MCF 10A (cell line): Measurements from ENCODE around the gene PPP1R3F. TPM values are rescaled to one million over a fixed set of nuclear protein-coding genes. Genes with fewer than 3 reads are reported as not detected.

Experiments used
- BruUV-seq: library from RNA; stranded (reverse); fragments of 400-500 nt; replicated peaks from 2 replicates; lab custom pipeline; 2021; lab: Mats Ljungman, UMichigan
- CTCF ChIA-PET: fragments of 300-600 bp; sonication (Branson Sonifier 250); formaldehyde crosslinking; extraction: SDS; loops from one replicate; lab custom pipeline; 2021; ENCODE audit warnings: antibody characterized with exemption, inconsistent platforms; lab: Yijun Ruan, JAX
- POLR2A ChIA-PET: fragments of 300-600, 350-650 bp; sonication (Branson Sonifier 250); formaldehyde crosslinking; extraction: SDS; loops from one replicate; lab custom pipeline; 2020; ENCODE audit warnings: antibody characterized with exemption, inconsistent platforms; lab: Yijun Ruan, JAX
- DNase-seq: peaks from one replicate; pipeline ENCODE4 v3.0.0-alpha.2; 2018; ENCODE audit not compliant: unreplicated experiment
- H3K27ac Mint-ChIP-seq: one replicate; pipeline ENCODE4 v1.8.0; 2022; ENCODE audit warnings: mild to moderate bottlenecking, low read depth, mixed read lengths; ENCODE audit not compliant: unreplicated experiment
- H3K27me3 Mint-ChIP-seq: one replicate; pipeline ENCODE4 v1.8.0; 2022; ENCODE audit warnings: mixed read lengths; ENCODE audit not compliant: insufficient read depth, unreplicated experiment
- H3K36me3 Mint-ChIP-seq: one replicate; pipeline ENCODE4 v1.8.0; 2022; ENCODE audit warnings: mild to moderate bottlenecking, moderate library complexity, mixed read lengths; ENCODE audit not compliant: insufficient read depth, unreplicated experiment
- H3K4me1 Mint-ChIP-seq: one replicate; pipeline ENCODE4 v1.8.0; 2022; ENCODE audit warnings: mixed read lengths; ENCODE audit not compliant: insufficient read depth, unreplicated experiment
- H3K4me3 Mint-ChIP-seq: one replicate; pipeline ENCODE4 v1.8.0; 2022; ENCODE audit warnings: mild to moderate bottlenecking, moderate library complexity, mixed read lengths; ENCODE audit not compliant: unreplicated experiment
- H3K9me3 Mint-ChIP-seq: one replicate; pipeline ENCODE4 v1.8.0; 2022; ENCODE audit warnings: mixed read lengths; ENCODE audit not compliant: unreplicated experiment
- intact Hi-C: fragments of 100-400 bp; cut with micrococcal nuclease; formaldehyde crosslinking; loops from 2 replicates; pipeline ENCODE4 v1.14.1; 2022
- total RNA-seq: library from RNA; stranded (reverse); gene quantifications from 2 replicates; pipeline ENCODE4 v1.2.3, GENCODE V29; 2022
- TF ChIP-seq, protein P1 (sequence below): fragments of 200-600 bp; IDR thresholded peaks from one replicate; pipeline ENCODE4 v1.8.0; 2022; ENCODE audit warnings: antibody characterized with exemption, mild to moderate bottlenecking; ENCODE audit not compliant: unreplicated experiment

The PPP1R3F gene
- total RNA-seq, 1 experiment from 2014 or later: 7.0 TPM

GRCh38 chrX:49233887-49234555 lies 35.6 kb upstream of the PPP1R3F start:
- H3K9me3 Mint-ChIP-seq: no peaks in the 10 kb centered on the region
- no peaks in the 10 kb centered on the region for H3K27me3 Mint-ChIP-seq
- BruUV-seq: no TSS peak
- H3K4me3 Mint-ChIP-seq: no peak overlapping the region
- no peaks in the 10 kb centered on the region for H3K36me3 Mint-ChIP-seq
- TF ChIP-seq, protein P1, sequence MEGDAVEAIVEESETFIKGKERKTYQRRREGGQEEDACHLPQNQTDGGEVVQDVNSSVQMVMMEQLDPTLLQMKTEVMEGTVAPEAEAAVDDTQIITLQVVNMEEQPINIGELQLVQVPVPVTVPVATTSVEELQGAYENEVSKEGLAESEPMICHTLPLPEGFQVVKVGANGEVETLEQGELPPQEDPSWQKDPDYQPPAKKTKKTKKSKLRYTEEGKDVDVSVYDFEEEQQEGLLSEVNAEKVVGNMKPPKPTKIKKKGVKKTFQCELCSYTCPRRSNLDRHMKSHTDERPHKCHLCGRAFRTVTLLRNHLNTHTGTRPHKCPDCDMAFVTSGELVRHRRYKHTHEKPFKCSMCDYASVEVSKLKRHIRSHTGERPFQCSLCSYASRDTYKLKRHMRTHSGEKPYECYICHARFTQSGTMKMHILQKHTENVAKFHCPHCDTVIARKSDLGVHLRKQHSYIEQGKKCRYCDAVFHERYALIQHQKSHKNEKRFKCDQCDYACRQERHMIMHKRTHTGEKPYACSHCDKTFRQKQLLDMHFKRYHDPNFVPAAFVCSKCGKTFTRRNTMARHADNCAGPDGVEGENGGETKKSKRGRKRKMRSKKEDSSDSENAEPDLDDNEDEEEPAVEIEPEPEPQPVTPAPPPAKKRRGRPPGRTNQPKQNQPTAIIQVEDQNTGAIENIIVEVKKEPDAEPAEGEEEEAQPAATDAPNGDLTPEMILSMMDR: no peak
- ChIA-PET POLR2A (interaction anchor here (1.0 kb wide), 1 partner anchor 17 kb away, joined by 3 read pairs; no protein-coding TSS in a partner anchor), CTCF (no interaction called here)
- no peak for DNase-seq
- intact Hi-C loops: no loop called here
- no peak overlapping the region for H3K27ac Mint-ChIP-seq
- peaks cover 6% of the 10 kb centered on the region for H3K4me1 Mint-ChIP-seq

GRCh38 chrX:49237060-49237459 lies 32.5 kb upstream of the PPP1R3F start:
- no peaks in the 10 kb centered on the region for H3K27me3 Mint-ChIP-seq
- TF ChIP-seq, protein P1: no peak
- peaks cover 6% of the 10 kb centered on the region for H3K4me1 Mint-ChIP-seq
- DNase-seq: no peak
- intact Hi-C loops: no loop called here
- ChIA-PET POLR2A (no interaction called here), CTCF (interaction anchor here (0.5 kb wide), 1 partner anchor 8 kb away, joined by 4 read pairs; no protein-coding TSS in a partner anchor)
- H3K9me3 Mint-ChIP-seq: no peaks in the 10 kb centered on the region
- H3K4me3 Mint-ChIP-seq: peak overlapping the region; percentile 24
- no peaks in the 10 kb centered on the region for H3K36me3 Mint-ChIP-seq
- BruUV-seq: no TSS peak
- H3K27ac Mint-ChIP-seq: no peak overlapping the region

DNA sequence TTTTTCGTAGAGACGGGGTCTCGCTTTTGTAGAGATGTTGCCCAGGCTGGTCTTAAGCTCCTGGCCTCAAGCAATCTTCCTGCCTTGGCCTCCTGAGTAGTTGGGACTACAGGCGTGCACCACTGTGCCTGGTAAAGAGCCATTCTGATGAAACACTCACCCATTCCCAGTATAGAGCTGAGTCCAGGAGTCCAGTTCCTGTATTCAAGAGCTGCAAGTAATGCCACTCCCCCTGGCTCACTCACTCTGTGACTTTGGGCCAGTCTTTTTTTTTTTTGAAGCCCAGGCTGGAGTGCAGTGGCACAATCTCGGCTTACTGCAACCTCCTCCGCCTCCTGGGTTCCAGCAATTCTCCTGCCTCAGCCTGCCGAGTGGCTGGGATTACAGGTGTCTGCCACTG lies 30.9 kb upstream of the PPP1R3F start:
- intact Hi-C loops: no loop called here
- no TSS peak for BruUV-seq
- TF ChIP-seq, protein P1: no peak
- Mint-ChIP-seq H3K27ac (no peak overlapping the region), H3K27me3 (no peaks in the 10 kb centered on the region), H3K36me3 (peaks cover 6% of the 10 kb centered on the region), H3K4me3 (no peak overlapping the region), H3K4me1 (peaks cover 11% of the 10 kb centered on the region), H3K9me3 (peaks cover 6% of the 10 kb centered on the region)
- no peak for DNase-seq
- ChIA-PET POLR2A (interaction anchor here (1.5 kb wide), 1 partner anchor 10 kb away, joined by 3 read pairs; no protein-coding TSS in a partner anchor), CTCF (interaction anchor here (0.7 to 2.1 kb wide), 2 partner anchors 46 to 68 kb away, joined by 3 to 5 read pairs; no protein-coding TSS in a partner anchor)

- DNase-seq: peak; percentile 16
- H3K9me3 Mint-ChIP-seq: peaks cover 14% of the 10 kb centered on the region
- no TSS peak for BruUV-seq
- peaks cover 24% of the 10 kb centered on the region for H3K36me3 Mint-ChIP-seq
- intact Hi-C loops: no loop called here
- ChIA-PET CTCF (no interaction called here), POLR2A (no interaction called here)
- no peak overlapping the region for H3K27ac Mint-ChIP-seq
- no peaks in the 10 kb centered on the region for H3K27me3 Mint-ChIP-seq
- H3K4me1 Mint-ChIP-seq: peaks cover 5% of the 10 kb centered on the region
- TF ChIP-seq, protein P1: no peak
- no peak overlapping the region for H3K4me3 Mint-ChIP-seq
Measured at GRCh38 chrX:49242545-49243066, 27.0 kb upstream of the PPP1R3F start.
